PC-3 (cell line): Measurements from ENCODE around the gene POU2AF3. TPM values are rescaled to one million over a fixed set of nuclear protein-coding genes. Genes with fewer than 3 reads are reported as not detected.

Source experiments
- ATAC-seq: fragments of 200-7000 bp; cut with Tn5 transposase; 2 replicates; pipeline ENCODE4 v1.9.1; 2020; ENCODE audit warnings: mild to moderate bottlenecking, moderate library complexity
- BruUV-seq: library from RNA; stranded (reverse); fragments of 400-500 nt; replicated peaks from 2 replicates; lab custom pipeline; 2021; lab: Mats Ljungman, UMichigan
- CTCF ChIA-PET: fragments of 300-600 bp; sonication (Branson Sonifier 250); formaldehyde crosslinking; loops from one replicate; lab custom pipeline; 2022; ENCODE audit warnings: antibody characterized with exemption; lab: Charles Lee
- POLR2A ChIA-PET: fragments of 300-600 bp; sonication (Branson Sonifier 250); formaldehyde crosslinking; loops from one replicate; lab custom pipeline; 2022; ENCODE audit warnings: antibody characterized with exemption; ENCODE audit not compliant: unreplicated experiment; lab: Charles Lee
- DNase-seq: peaks from one replicate; pipeline ENCODE4 v3.0.0-alpha.2; 2015
- H2AFZ ChIP-seq: fragments of 300-600 bp; sonication (generic); 2 replicates; pipeline ENCODE4 v1.6.0; 2016; ENCODE audit warnings: antibody characterized with exemption, low read length
- H3F3A ChIP-seq: fragments of 300-600 bp; sonication (generic); one replicate; pipeline ENCODE4 v1.6.0; 2017; ENCODE audit warnings: antibody characterized with exemption, low read length, control low read depth, mild to moderate bottlenecking; ENCODE audit not compliant: unreplicated experiment
- H3K27ac ChIP-seq: fragments of 300-600 bp; sonication (generic); 2 replicates; pipeline ENCODE4 v1.5.1; 2016; ENCODE audit warnings: mild to moderate bottlenecking, low read length
- H3K27me3 ChIP-seq: fragments of 300-600 bp; sonication (generic); 2 replicates; pipeline ENCODE4 v1.6.1; 2016; ENCODE audit warnings: low read length, mixed read lengths
- H3K36me3 ChIP-seq: fragments of 300-600 bp; sonication (generic); 2 replicates; pipeline ENCODE4 v1.6.1; 2016; ENCODE audit warnings: low read depth, mixed run types, low read length, mixed read lengths
- H3K4me1 ChIP-seq: fragments of 300-600 bp; sonication (generic); 2 replicates; pipeline ENCODE4 v1.5.1; 2016; ENCODE audit warnings: low read length; ENCODE audit not compliant: insufficient read depth
- H3K4me2 ChIP-seq: fragments of 300-600 bp; sonication (generic); 2 replicates; pipeline ENCODE4 v1.6.0; 2016; ENCODE audit warnings: low read length
- H3K4me3 ChIP-seq: fragments of 300-600 bp; sonication (generic); 2 replicates; pipeline ENCODE4 v1.5.1; 2016; ENCODE audit warnings: mild to moderate bottlenecking, low read length, mixed read lengths
- H3K79me2 ChIP-seq: fragments of 300-600 bp; sonication (generic); 2 replicates; pipeline ENCODE4 v1.6.1; 2017; ENCODE audit warnings: low read length, mixed read lengths
- H3K9ac ChIP-seq: fragments of 300-600 bp; sonication (generic); 2 replicates; pipeline ENCODE4 v1.6.0; 2016; ENCODE audit warnings: mild to moderate bottlenecking, low read length
- H3K9me2 ChIP-seq: fragments of 300-600 bp; sonication (generic); replicated peaks from 2 replicates; pipeline ENCODE4 v1.6.1; 2016; ENCODE audit warnings: mixed run types, low read length, mixed read lengths
- H3K9me3 ChIP-seq: fragments of 300-600 bp; sonication (generic); 2 replicates; pipeline ENCODE4 v1.6.1; 2016; ENCODE audit warnings: low read length, mixed read lengths
- H4K20me1 ChIP-seq: fragments of 300-600 bp; sonication (generic); 2 replicates; pipeline ENCODE4 v1.6.1; 2016; ENCODE audit warnings: low read length, mixed read lengths
- CTCF ChIP-seq: fragments of 300-600 bp; sonication (generic); conservative IDR thresholded peaks from 2 replicates; pipeline ENCODE4 v1.5.1; 2017; ENCODE audit warnings: antibody characterized with exemption, low read depth, mild to moderate bottlenecking, low read length
- EZH2 ChIP-seq: fragments of 300-600 bp; sonication (generic); IDR thresholded peaks from one replicate; pipeline ENCODE4 v1.6.1; 2017; ENCODE audit warnings: antibody characterized with exemption, mild to moderate bottlenecking, low read length; ENCODE audit not compliant: unreplicated experiment
- EZH2phosphoT487 ChIP-seq: fragments of 300-600 bp; sonication (generic); IDR thresholded peaks from 2 replicates; pipeline ENCODE4 v1.6.1; 2018; ENCODE audit warnings: mild to moderate bottlenecking, antibody characterized with exemption, low read length, borderline replicate concordance
- intact Hi-C: fragments of 100-400 bp; cut with micrococcal nuclease; formaldehyde crosslinking; loops from 2 replicates; pipeline ENCODE4 v1.9.0; 2023
- total RNA-seq: library from RNA; depleted of rRNA; stranded (reverse); fragments of >200 nt; gene quantifications from 2 replicates; pipeline ENCODE4 v1.2.3, GENCODE V29; 2014

POU2AF3 gene
- total RNA-seq, 1 experiment from 2014 or later: not detected

GRCh38 chr11:111335549-111335948 lies 37.2 kb downstream of the POU2AF3 start:
- no TSS peak for BruUV-seq
- no peaks in the 10 kb centered on the region for H3F3A ChIP-seq
- no peaks in the 10 kb centered on the region for H3K4me1 ChIP-seq
- no peaks in the 10 kb centered on the region for H3K79me2 ChIP-seq
- intact Hi-C loops: no loop called here
- no peaks in the 10 kb centered on the region for H4K20me1 ChIP-seq
- no peak overlapping the region for H3K27ac ChIP-seq
- peaks cover 23% of the 10 kb centered on the region; the same call in 1 of the 2 replicates for H3K27me3 ChIP-seq
- POLR2A ChIA-PET: no interaction called here
- CTCF ChIA-PET: no interaction called here
- no peaks in the 10 kb centered on the region for H3K36me3 ChIP-seq
- no peak overlapping the region for H3K4me2 ChIP-seq
- H3K9ac ChIP-seq: no peak overlapping the region
- no peak overlapping the region for H3K4me3 ChIP-seq
- TF ChIP-seq EZH2: no peak
- TF ChIP-seq CTCF: no peak
- TF ChIP-seq EZH2phosphoT487: no peak
- H2AFZ ChIP-seq: no peak overlapping the region
- H3K9me2 ChIP-seq: no peaks in the 10 kb centered on the region
- DNase-seq: peak; percentile 25
- ATAC-seq: no peak
- H3K9me3 ChIP-seq: no peaks in the 10 kb centered on the region

GRCh38 chr11:111336062-111336461 lies 37.7 kb downstream of the POU2AF3 start:
- no peak overlapping the region for H3K4me2 ChIP-seq
- no TSS peak for BruUV-seq

More at GRCh38 chr11:111336062-111336461, 37.7 kb downstream of the POU2AF3 start:
- Histone ChIP-seq H3K4me1 (no peaks in the 10 kb centered on the region), H3K27ac (no peak overlapping the region), H3K36me3 (no peaks in the 10 kb centered on the region), H3K9me3 (no peaks in the 10 kb centered on the region), H3F3A (no peaks in the 10 kb centered on the region), H2AFZ (no peak overlapping the region), H3K9ac (no peak overlapping the region), H4K20me1 (no peaks in the 10 kb centered on the region), H3K4me3 (no peak overlapping the region), H3K79me2 (no peaks in the 10 kb centered on the region), H3K9me2 (no peaks in the 10 kb centered on the region), H3K27me3 (peaks cover 23% of the 10 kb centered on the region; the same call in 1 of the 2 replicates)
- intact Hi-C loops: no loop called here
- ChIA-PET CTCF (no interaction called here), POLR2A (no interaction called here)
- DNase-seq (no peak), ATAC-seq (no peak)
- TF ChIP-seq CTCF: no peak
- no peak for TF ChIP-seq EZH2
- no peak for TF ChIP-seq EZH2phosphoT487
